HG02840 (cell line): Measurements from ENCODE around the gene KRTAP4-3.
"Not testable (repeated sequence)": the region's sequence is repeated elsewhere in the genome, so short reads cannot be mapped to it uniquely, and the experiment has no call there.

Source experiments
- ATAC-seq: cut with Tn5 transposase; IDR thresholded peaks from one replicate; pipeline ENCODE4 v1.9.1; 2021; ENCODE audit warnings: mild to moderate bottlenecking, moderate library complexity, moderate number of reproducible peaks; ENCODE audit not compliant: unreplicated experiment, low FRiP score

KRTAP4-3 gene

GRCh38 chr17:41119696-41120690, 48.0 kb downstream of the KRTAP4-3 start:
- not testable (repeated sequence) for ATAC-seq

DNA sequence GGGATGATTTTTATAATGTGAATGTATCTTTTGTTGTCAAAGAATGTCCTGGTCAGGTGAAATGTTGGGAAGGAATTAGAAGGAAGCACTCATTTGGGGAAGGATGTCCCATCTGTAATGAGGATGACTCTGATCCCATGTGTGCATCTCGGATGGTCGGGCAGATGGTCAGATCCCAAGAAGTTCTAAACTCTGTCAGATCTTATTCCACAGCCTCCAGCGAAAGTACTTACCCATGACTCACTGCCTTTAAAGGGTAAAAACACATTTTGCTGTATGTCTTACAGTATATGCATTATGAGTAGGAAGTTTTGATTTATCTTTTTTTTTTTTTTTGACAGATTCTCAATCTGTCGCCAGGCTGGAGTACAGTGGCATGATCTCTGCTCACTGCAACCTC, 49.3 kb downstream of the KRTAP4-3 start:
- no peak for ATAC-seq

- ATAC-seq, result not testable (repeated sequence)
Observed at GRCh38 chr17:41117846-41118386, 50.1 kb downstream of the KRTAP4-3 start, which contains the start of gene KRTAP4-11. KRTAP4-11 (minus strand) TSS chr17:41118373; CDS start chr17:41118315, 58 bp downstream.
